ENCODE data around the gene PLAC9.

PLAC9 gene

DNA sequence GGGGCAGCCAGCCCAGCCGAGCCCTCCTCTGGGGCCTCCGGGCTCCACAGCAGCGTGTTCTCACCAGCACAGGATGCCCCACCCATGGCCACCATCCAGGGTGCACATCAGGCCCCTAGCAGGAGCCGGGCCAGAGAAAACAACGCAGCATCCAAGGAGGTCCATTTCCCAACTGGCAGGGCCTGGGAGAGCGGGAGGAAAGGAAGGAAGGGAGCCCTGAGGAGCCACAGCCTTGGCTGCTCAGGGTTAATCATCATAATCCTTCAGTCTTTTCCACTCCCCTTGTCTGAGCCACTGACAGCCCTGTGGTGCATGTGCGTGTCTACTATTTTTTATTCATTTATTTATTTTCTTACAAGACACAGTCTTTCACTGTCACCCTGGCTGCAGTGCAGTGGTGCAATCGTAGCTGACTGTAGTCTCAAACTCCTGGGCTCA, 3.6 kb downstream of the PLAC9 start:
- H3K27me3 ChIP-seq: peaks cover 45% of the 10 kb centered on the region
- no peak overlapping the region for H3K27ac ChIP-seq
- H3K4me3 ChIP-seq (ENCODE audit: low read depth in 1 of 2, low read length in 1 of 2): no peak overlapping the region
- peaks cover 0 to 5% of the 10 kb centered on the region in 2 experiments for H3K4me1 ChIP-seq (ENCODE audit: control insufficient read depth in 1 of 2, insufficient read depth in 1 of 2, low read depth in 1 of 2, low read length in 1 of 2)
- H3K9me3 ChIP-seq: no peaks in the 10 kb centered on the region
- TF ChIP-seq, protein P1, sequence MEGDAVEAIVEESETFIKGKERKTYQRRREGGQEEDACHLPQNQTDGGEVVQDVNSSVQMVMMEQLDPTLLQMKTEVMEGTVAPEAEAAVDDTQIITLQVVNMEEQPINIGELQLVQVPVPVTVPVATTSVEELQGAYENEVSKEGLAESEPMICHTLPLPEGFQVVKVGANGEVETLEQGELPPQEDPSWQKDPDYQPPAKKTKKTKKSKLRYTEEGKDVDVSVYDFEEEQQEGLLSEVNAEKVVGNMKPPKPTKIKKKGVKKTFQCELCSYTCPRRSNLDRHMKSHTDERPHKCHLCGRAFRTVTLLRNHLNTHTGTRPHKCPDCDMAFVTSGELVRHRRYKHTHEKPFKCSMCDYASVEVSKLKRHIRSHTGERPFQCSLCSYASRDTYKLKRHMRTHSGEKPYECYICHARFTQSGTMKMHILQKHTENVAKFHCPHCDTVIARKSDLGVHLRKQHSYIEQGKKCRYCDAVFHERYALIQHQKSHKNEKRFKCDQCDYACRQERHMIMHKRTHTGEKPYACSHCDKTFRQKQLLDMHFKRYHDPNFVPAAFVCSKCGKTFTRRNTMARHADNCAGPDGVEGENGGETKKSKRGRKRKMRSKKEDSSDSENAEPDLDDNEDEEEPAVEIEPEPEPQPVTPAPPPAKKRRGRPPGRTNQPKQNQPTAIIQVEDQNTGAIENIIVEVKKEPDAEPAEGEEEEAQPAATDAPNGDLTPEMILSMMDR (IDR thresholded peaks at IDR 0.05): no peak
- no peaks in the 10 kb centered on the region for H3K36me3 ChIP-seq

DNA sequence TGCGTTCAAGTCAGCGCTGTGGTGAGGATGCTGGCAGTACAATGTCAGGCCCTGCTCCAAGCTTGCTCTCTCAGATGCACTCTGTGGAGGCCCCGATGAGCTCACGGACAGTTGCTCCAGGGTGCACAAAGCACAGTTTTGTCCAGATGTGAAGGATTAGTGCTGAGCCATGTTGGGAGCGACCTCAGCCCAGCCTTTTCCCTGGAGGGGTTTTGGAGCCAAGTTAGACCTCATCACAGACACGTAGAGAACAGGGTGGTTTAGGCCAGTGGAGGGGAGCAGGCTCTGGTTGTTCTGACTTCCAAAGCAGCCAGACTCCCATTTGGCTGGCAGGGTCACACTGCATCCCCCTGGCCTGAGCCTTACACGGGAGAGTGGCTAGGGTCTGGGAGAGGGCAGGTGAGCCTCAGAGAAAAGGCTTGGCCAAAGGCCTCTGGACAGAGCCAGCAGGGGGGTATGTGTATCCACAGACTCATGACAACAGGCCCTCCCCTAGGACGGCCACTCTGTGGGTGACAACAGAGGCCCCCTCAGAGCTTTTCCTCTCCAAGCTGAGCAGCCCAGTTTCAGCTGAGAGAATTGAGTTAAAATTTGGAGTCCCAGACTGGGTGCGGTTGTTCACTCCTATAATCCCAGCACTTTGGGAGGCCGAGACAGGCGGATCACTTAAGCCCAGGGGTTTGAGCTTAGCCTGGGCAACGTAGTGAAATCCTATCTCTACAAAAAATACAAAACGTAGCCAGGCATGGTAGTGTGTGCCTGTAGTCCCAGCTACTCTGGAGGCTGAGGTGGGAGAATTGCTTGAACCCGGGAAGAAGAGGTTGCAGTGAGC, 4.7 kb downstream of the PLAC9 start:
- H3K4me3 ChIP-seq (ENCODE audit: low read depth in 1 of 2, low read length in 1 of 2): no peak overlapping the region
- no peak overlapping the region for H3K27ac ChIP-seq
- no peaks in the 10 kb centered on the region for H3K9me3 ChIP-seq
- TF ChIP-seq, protein P1 (IDR thresholded peaks at IDR 0.05): no peak
- H3K4me1 ChIP-seq (ENCODE audit: control insufficient read depth in 1 of 2, insufficient read depth in 1 of 2, low read depth in 1 of 2, low read length in 1 of 2): peaks cover 0 to 5% of the 10 kb centered on the region in 2 experiments
- H3K36me3 ChIP-seq: no peaks in the 10 kb centered on the region
- H3K27me3 ChIP-seq: peaks cover 34% of the 10 kb centered on the region

DNA sequence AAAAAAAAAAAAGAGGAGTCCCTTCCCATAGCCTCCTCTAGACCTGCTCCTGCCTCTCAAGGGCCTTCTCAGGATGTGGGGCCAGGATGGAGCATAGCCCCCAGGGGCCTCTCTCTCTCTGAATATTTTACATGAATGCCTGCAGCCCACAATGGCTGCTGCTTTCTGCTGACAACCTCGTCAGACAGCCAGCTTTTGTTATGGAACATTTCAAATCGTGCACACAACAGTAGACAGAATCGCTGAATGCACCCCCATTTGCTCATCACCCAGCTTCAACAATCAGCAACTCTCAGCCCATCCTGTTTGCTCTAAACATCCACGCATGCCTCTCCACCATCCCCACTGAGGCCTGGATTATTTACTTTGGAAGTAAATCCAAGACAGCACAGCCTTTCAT, 5.4 kb downstream of the PLAC9 start:
- Histone ChIP-seq H3K27ac (no peak overlapping the region), H3K4me1 (ENCODE audit: control insufficient read depth in 1 of 2, insufficient read depth in 1 of 2, low read depth in 1 of 2, low read length in 1 of 2) (no peaks in the 10 kb centered on the region)

DNA sequence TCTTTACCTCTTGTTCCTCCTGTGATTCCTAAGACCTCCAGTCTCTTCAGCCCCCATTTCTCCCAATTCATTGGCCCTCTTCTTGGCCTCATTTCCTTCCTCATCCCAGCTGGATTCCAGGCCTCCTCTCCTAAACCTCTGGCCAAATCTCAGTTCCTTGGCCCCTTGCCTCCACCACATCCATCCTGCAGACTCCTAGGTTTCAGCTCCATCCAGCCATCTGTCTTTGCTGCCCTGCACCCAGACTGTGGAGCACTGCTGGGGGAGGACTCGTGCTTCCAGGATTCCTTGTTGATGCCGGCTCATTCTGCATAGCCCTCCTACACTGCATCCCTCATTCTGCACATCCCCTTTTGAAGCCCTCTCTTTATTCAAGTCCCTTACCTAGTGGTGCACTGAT, 6.7 kb downstream of the PLAC9 start:
- peaks cover 10 to 11% of the 10 kb centered on the region in 2 experiments for H3K4me1 ChIP-seq (ENCODE audit: control insufficient read depth in 1 of 2, insufficient read depth in 1 of 2, low read depth in 1 of 2, low read length in 1 of 2)
- TF ChIP-seq, protein P1 (IDR thresholded peaks at IDR 0.05): no peak
- peaks cover 14% of the 10 kb centered on the region for H3K27me3 ChIP-seq
- H3K36me3 ChIP-seq: no peaks in the 10 kb centered on the region
- no peaks in the 10 kb centered on the region for H3K9me3 ChIP-seq
- H3K27ac ChIP-seq: no peak overlapping the region
- no peak overlapping the region for H3K4me3 ChIP-seq (ENCODE audit: low read depth in 1 of 2, low read length in 1 of 2)

More for the DNA sequence above, 5.4 kb downstream of the PLAC9 start:
- H3K9me3 ChIP-seq: no peaks in the 10 kb centered on the region
- TF ChIP-seq, protein P1 (IDR thresholded peaks at IDR 0.05): no peak
- no peaks in the 10 kb centered on the region for H3K36me3 ChIP-seq
- H3K4me3 ChIP-seq (ENCODE audit: low read depth in 1 of 2, low read length in 1 of 2): no peak overlapping the region
- peaks cover 28% of the 10 kb centered on the region for H3K27me3 ChIP-seq

DNA sequence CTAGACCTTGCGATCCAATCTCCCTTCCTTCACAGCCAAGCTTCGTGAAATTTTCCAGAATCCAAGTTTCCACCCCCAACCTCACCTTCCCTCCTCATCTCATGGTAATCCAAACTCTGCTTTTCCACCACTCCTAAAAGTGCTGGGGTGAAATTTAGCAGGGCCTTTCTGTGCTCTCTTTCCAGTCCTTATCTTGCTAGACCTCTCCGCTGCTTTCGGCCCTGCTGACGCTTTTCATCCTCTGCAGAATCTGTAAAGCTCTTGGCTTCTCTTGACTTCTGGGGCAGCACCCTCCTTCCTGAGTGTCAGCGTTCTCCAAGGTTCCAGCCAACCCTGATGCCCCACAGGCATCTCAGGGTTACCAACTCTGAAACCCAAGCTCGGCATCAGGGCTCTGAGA, 7.7 kb downstream of the PLAC9 start:
- H3K27me3 ChIP-seq: peaks cover 4% of the 10 kb centered on the region
- H3K4me1 ChIP-seq (ENCODE audit: control insufficient read depth in 1 of 2, insufficient read depth in 1 of 2, low read depth in 1 of 2, low read length in 1 of 2): peaks cover 11 to 15% of the 10 kb centered on the region in 2 experiments
- no peaks in the 10 kb centered on the region for H3K36me3 ChIP-seq
- H3K9me3 ChIP-seq: no peaks in the 10 kb centered on the region
- H3K27ac ChIP-seq: no peak overlapping the region
- TF ChIP-seq, protein P1 (IDR thresholded peaks at IDR 0.05): no peak
- H3K4me3 ChIP-seq (ENCODE audit: low read depth in 1 of 2, low read length in 1 of 2): no peak overlapping the region

Data from neutrophil (primary cell).